GM12864 (cell line): ENCODE measurements around the gene C16orf87.

Experiments
- DNase-seq: peaks from one replicate; pipeline ENCODE4 v3.0.0-alpha.2; 2011; ENCODE audit warnings: low read depth
- H3K4me3 ChIP-seq: 2 replicates; pipeline ENCODE4 v1.5.1; 2011; ENCODE audit warnings: mild to moderate bottlenecking, low read depth, low read length, control low read depth
- TF ChIP-seq, protein P1 (sequence below): IDR thresholded peaks from 2 replicates; pipeline ENCODE4 v1.5.1; 2011; ENCODE audit warnings: low read depth, mild to moderate bottlenecking, moderate library complexity, low read length, control low read depth, inconsistent platforms; ENCODE audit errors: missing control alignments

The C16orf87 gene

GRCh38 chr16:46813611-46814010 lies 17.4 kb downstream of the C16orf87 start:
- H3K4me3 ChIP-seq, result no peak overlapping the region
- TF ChIP-seq, protein P1, sequence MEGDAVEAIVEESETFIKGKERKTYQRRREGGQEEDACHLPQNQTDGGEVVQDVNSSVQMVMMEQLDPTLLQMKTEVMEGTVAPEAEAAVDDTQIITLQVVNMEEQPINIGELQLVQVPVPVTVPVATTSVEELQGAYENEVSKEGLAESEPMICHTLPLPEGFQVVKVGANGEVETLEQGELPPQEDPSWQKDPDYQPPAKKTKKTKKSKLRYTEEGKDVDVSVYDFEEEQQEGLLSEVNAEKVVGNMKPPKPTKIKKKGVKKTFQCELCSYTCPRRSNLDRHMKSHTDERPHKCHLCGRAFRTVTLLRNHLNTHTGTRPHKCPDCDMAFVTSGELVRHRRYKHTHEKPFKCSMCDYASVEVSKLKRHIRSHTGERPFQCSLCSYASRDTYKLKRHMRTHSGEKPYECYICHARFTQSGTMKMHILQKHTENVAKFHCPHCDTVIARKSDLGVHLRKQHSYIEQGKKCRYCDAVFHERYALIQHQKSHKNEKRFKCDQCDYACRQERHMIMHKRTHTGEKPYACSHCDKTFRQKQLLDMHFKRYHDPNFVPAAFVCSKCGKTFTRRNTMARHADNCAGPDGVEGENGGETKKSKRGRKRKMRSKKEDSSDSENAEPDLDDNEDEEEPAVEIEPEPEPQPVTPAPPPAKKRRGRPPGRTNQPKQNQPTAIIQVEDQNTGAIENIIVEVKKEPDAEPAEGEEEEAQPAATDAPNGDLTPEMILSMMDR, result no peak
- DNase-seq, result no peak

GRCh38 chr16:46812781-46813540 lies 18.0 kb downstream of the C16orf87 start:
- DNase-seq, result no peak
- TF ChIP-seq, protein P1, result no peak
- H3K4me3 ChIP-seq, result no peak overlapping the region

DNA sequence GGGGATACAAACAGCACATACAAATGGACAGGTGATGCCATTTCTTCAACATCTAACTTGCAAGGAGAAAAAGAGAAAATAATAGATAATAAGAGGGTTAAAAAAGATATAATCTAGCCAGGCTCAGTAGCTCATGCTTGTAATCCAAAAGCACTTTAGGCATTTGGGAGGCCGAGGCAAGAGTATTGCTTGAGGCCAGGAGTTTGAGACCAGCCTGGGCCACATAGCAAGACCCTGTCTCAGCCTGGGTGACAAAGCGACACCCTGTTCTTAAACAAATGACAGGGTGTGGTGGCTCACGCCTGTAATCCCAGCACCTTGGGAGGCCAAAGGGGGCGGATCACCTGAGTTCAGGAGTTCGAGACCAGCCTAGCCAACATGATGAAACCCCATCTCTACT lies 19.3 kb downstream of the C16orf87 start:
- TF ChIP-seq, protein P1, result no peak
- no peak for DNase-seq
- no peak overlapping the region for H3K4me3 ChIP-seq

GRCh38 chr16:46808997-46809396 lies 22.0 kb downstream of the C16orf87 start:
- no peak for DNase-seq
- TF ChIP-seq, protein P1, result no peak
- no peak overlapping the region for H3K4me3 ChIP-seq

DNA sequence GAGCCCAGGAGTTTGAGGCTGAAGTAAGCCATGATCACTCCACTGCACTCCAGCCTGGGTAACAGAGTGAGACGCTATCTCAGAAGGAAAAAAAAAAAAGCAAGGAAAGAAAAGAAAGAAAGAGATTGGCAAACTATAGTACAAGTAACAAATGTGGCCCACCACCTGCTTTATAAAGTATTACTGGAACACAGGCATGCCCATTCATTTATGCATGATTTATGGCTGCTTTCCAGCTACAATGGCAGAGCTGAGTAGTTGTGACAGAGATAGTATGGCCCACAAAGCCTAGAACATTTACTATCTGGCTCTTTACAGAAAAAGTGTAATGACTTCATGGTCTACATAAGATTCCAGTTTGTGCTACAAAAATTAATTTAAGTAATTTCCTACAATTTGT lies 23.6 kb downstream of the C16orf87 start:
- no peak for DNase-seq
- H3K4me3 ChIP-seq, result no peak overlapping the region
- TF ChIP-seq, protein P1, result no peak

GRCh38 chr16:46803373-46803772 lies 27.6 kb downstream of the C16orf87 start:
- no peak for DNase-seq
- TF ChIP-seq, protein P1, result no peak
- H3K4me3 ChIP-seq, result no peak overlapping the region

GRCh38 chr16:46801428-46802049 lies 29.4 kb downstream of the C16orf87 start:
- DNase-seq, result no peak
- no peak overlapping the region for H3K4me3 ChIP-seq
- TF ChIP-seq, protein P1, result peak; percentile 16
